Dendritic cell treated with granulocyte-macrophage colony-stimulating factor and Interleukin-4, amounts not matched to agents 40 ng/mL and 50 ng/mL, for 4 days (primary cell): Measurements from ENCODE around the gene SH3PXD2B.
A peak's percentile ranks its signal among the peaks of the same experiment; 100 is the strongest.

Experiments
- H3K27ac Mint-ChIP-seq: one replicate; pipeline ENCODE4 v1.8.0; 2022; ENCODE audit warnings: mild to moderate bottlenecking, mixed read lengths
- H3K27me3 Mint-ChIP-seq: one replicate; pipeline ENCODE4 v1.8.0; 2022; ENCODE audit warnings: mild to moderate bottlenecking, mixed read lengths
- H3K36me3 Mint-ChIP-seq: one replicate; pipeline ENCODE4 v1.8.0; 2022; ENCODE audit warnings: low read depth, mixed read lengths
- H3K4me1 Mint-ChIP-seq: one replicate; pipeline ENCODE4 v1.8.0; 2022; ENCODE audit warnings: low read depth, mixed read lengths
- H3K4me3 Mint-ChIP-seq: one replicate; pipeline ENCODE4 v1.8.0; 2022; ENCODE audit warnings: mild to moderate bottlenecking, moderate library complexity, mixed read lengths
- H3K9me3 Mint-ChIP-seq: one replicate; pipeline ENCODE4 v1.8.0; 2022; ENCODE audit warnings: mixed read lengths
- intact Hi-C: fragments of 100-400 bp; cut with micrococcal nuclease; formaldehyde crosslinking; loops from one replicate; pipeline ENCODE4 v1.15.0; 2022

SH3PXD2B gene

DNA sequence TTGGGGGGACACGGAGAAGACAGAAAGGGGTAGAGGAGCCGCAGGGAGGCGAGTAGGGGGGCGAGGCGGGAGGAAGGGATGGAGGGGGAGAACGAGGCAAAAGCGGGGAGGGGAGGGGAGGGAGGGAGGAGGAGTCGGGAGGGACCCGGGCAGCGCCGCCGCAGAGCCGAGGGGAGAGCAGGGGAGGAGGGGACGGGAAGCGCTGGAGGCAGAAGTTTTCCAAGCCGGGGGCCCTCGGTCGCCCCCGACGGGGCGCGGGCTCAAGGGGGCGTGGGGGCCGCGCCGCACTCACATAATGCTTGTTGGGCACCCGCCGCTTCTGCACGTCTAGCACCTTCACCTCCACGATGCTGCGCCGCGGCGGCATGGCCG, 353 bp downstream of the SH3PXD2B start:
- H3K9me3 Mint-ChIP-seq: no peaks in the 10 kb centered on the region
- H3K27me3 Mint-ChIP-seq: peaks cover 71% of the 10 kb centered on the region
- intact Hi-C loops: loop anchor here (5.0 to 10.0 kb wide), 2 partner anchors 42 to 491 kb away; no protein-coding TSS in a partner anchor

GRCh38 chr5:172453206-172453985, 929 bp downstream of the SH3PXD2B start:
- no peaks in the 10 kb centered on the region for H3K9me3 Mint-ChIP-seq
- H3K36me3 Mint-ChIP-seq: peaks cover 7% of the 10 kb centered on the region
- peak overlapping the region; percentile 80 for H3K4me3 Mint-ChIP-seq
- peaks cover 54% of the 10 kb centered on the region for H3K4me1 Mint-ChIP-seq
- peak overlapping the region; percentile 70 for H3K27ac Mint-ChIP-seq
- peaks cover 75% of the 10 kb centered on the region for H3K27me3 Mint-ChIP-seq
- intact Hi-C loops: loop anchor here (5.0 to 10.0 kb wide), 2 partner anchors 41 to 491 kb away; no protein-coding TSS in a partner anchor

More for the DNA sequence above, 353 bp downstream of the SH3PXD2B start:
- Mint-ChIP-seq H3K36me3 (peaks cover 7% of the 10 kb centered on the region), H3K4me1 (peaks cover 58% of the 10 kb centered on the region), H3K27ac (peak overlapping the region; percentile 70), H3K4me3 (peak overlapping the region; percentile 80)

- peaks cover 7% of the 10 kb centered on the region for H3K36me3 Mint-ChIP-seq
- peak overlapping the region; percentile 70 for H3K27ac Mint-ChIP-seq
- no peaks in the 10 kb centered on the region for H3K9me3 Mint-ChIP-seq
- intact Hi-C loops: loop anchor here (5.0 to 10.0 kb wide), 2 partner anchors 40 to 492 kb away; no protein-coding TSS in a partner anchor
- peaks cover 76% of the 10 kb centered on the region for H3K27me3 Mint-ChIP-seq
- H3K4me1 Mint-ChIP-seq: peaks cover 48% of the 10 kb centered on the region
- peak overlapping the region; percentile 80 for H3K4me3 Mint-ChIP-seq
These were observed 1.7 kb downstream of the SH3PXD2B start for GRCh38 chr5:172452398-172453205.

- Mint-ChIP-seq H3K27ac (no peak overlapping the region), H3K4me1 (peaks cover 50% of the 10 kb centered on the region), H3K9me3 (no peaks in the 10 kb centered on the region), H3K4me3 (no peak overlapping the region), H3K27me3 (peaks cover 73% of the 10 kb centered on the region), H3K36me3 (peaks cover 7% of the 10 kb centered on the region)
- intact Hi-C loops: loop anchor here (5.0 to 10.0 kb wide), 2 partner anchors 39 to 493 kb away; no protein-coding TSS in a partner anchor
These were observed 2.5 kb downstream of the SH3PXD2B start for GRCh38 chr5:172451771-172452197.

GRCh38 chr5:172450861-172451695, 3.2 kb downstream of the SH3PXD2B start:
- Mint-ChIP-seq H3K4me1 (peaks cover 52% of the 10 kb centered on the region), H3K27me3 (peaks cover 75% of the 10 kb centered on the region), H3K4me3 (no peak overlapping the region), H3K27ac (peak overlapping the region; percentile 17), H3K36me3 (peaks cover 7% of the 10 kb centered on the region), H3K9me3 (no peaks in the 10 kb centered on the region)
- intact Hi-C loops: loop anchor here (5.0 to 10.0 kb wide), 2 partner anchors 39 to 494 kb away; no protein-coding TSS in a partner anchor

DNA sequence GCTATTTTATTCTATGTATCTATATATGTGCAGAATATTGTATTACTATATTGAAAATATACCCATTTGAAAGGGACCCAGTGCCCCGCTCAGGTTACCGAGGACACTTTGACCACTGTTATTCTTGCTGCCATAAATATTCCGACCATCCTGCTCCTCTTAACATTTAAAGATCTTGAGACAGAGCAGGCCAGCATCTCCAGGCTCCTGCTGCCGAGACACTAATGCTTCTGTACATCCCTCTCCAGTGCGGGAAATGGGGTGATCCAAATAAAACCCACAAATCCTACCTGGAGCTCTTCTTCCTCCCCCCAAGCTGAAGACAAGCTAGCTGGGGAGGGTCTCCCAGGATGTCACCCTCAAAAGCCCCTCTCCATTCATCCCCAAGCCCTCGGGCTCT, 3.9 kb downstream of the SH3PXD2B start:
- Mint-ChIP-seq H3K4me1 (peaks cover 47% of the 10 kb centered on the region), H3K4me3 (no peak overlapping the region), H3K9me3 (no peaks in the 10 kb centered on the region), H3K27ac (peak overlapping the region; percentile 17), H3K27me3 (peaks cover 75% of the 10 kb centered on the region), H3K36me3 (peaks cover 7% of the 10 kb centered on the region)
- intact Hi-C loops: loop anchor here (5.0 to 10.0 kb wide), 2 partner anchors 38 to 494 kb away; no protein-coding TSS in a partner anchor

DNA sequence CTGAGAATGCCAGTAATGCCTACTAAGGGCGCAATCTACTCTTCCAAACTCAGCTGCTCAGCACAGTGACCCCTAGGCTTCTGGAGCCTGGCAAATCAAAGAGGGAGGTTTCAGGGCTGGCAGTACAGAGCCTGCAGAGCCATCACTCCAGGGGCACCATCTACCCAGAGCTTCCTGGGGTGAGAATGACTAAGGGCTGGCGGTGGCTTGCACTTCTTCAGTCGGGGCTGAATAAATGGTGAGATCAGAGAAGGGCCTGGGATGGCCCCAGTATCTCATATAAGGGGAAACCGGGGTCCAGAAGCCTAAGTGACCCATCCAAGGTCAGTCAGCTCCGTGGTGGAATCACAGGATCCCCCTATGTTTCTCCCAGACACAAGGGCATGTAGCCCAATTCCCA, 5.3 kb downstream of the SH3PXD2B start:
- Mint-ChIP-seq H3K27me3 (peaks cover 79% of the 10 kb centered on the region), H3K27ac (no peak overlapping the region), H3K36me3 (peaks cover 7% of the 10 kb centered on the region), H3K4me1 (peaks cover 50% of the 10 kb centered on the region), H3K4me3 (no peak overlapping the region), H3K9me3 (no peaks in the 10 kb centered on the region)
- intact Hi-C loops: loop anchor here (10.0 kb wide), 2 partner anchors 54 to 124 kb away; no protein-coding TSS in a partner anchor

DNA sequence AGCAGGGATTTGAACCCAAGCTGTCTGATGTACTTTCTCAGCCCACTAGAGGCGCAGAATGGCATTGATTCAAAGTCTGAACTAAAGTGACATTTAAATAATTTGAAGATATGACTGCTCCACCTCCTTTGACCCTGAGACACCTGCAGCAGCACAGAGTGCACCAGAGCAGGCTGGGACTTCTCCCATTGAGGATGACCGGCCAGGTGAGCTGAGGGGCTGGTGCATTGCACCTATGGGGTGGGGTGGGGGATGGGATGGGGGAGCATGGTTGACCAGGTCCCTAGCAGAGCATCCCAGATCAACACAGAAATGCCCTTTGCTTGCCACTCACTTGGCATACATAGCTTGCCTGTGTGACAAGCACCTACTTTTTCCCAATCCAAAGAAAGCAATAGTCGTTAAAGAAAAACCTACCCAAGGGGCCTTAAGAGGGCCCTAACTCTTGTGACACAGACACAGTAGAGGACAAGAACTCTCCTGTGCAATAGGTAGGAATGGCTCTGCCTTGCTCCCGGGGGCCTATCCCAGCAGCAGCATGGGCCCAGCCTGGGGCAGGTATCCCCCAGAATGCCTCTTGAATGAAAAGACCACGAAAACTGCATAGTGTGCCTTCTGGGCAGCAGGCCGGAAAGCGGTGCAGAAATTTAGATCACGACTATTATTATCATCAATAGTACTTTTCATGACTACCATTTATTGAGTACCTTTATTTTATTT, 6.5 kb downstream of the SH3PXD2B start:
- Mint-ChIP-seq H3K4me1 (peaks cover 49% of the 10 kb centered on the region), H3K27ac (no peak overlapping the region), H3K4me3 (no peak overlapping the region), H3K9me3 (no peaks in the 10 kb centered on the region), H3K36me3 (no peaks in the 10 kb centered on the region), H3K27me3 (peaks cover 74% of the 10 kb centered on the region)
- intact Hi-C loops: loop anchor here (10.0 kb wide), 2 partner anchors 53 to 123 kb away; no protein-coding TSS in a partner anchor

DNA sequence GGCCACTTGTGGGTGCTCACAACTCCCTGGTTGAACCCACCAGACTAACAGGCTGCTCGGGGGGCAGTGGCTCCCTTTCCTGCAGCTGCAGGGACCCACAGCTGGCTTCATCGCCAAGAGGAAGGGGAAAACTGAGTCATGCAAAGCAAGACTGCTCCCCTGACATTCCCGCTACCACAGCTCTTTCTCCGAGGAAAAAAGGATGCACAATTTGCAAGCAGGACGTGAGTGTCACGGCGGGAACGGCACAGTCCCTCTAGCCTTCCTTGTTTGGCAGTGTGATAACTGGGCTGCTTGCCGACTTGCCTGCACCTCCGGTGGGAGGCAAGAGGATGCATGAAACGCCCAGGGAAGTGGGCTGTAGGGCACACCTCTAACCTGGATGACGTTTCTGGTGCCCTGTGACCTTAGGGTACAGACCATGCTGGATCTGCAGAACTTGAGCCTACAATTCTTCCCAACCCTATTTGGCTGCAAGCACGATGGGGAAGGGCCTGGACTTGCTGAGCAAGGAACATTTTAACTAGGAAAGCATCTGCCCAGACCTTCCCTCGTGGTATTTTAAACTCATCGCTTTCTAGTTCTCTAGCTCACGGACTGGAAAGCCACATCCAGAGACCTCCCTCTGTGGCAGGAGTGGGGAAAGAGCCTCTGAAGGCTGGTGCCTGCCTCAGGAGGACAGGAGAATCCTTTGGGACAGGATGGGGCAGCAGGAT, 7.8 kb downstream of the SH3PXD2B start:
- H3K9me3 Mint-ChIP-seq: no peaks in the 10 kb centered on the region
- no peak overlapping the region for H3K4me3 Mint-ChIP-seq
- H3K27me3 Mint-ChIP-seq: peaks cover 68% of the 10 kb centered on the region
- peaks cover 40% of the 10 kb centered on the region for H3K4me1 Mint-ChIP-seq
- H3K27ac Mint-ChIP-seq: no peak overlapping the region
- intact Hi-C loops: loop anchor here (10.0 kb wide), 2 partner anchors 52 to 122 kb away; no protein-coding TSS in a partner anchor
- no peaks in the 10 kb centered on the region for H3K36me3 Mint-ChIP-seq

GRCh38 chr5:172445866-172446265, 8.5 kb downstream of the SH3PXD2B start:
- intact Hi-C loops: loop anchor here (10.0 kb wide), 2 partner anchors 51 to 121 kb away; no protein-coding TSS in a partner anchor
- no peak overlapping the region for H3K27ac Mint-ChIP-seq
- no peaks in the 10 kb centered on the region for H3K36me3 Mint-ChIP-seq

DNA sequence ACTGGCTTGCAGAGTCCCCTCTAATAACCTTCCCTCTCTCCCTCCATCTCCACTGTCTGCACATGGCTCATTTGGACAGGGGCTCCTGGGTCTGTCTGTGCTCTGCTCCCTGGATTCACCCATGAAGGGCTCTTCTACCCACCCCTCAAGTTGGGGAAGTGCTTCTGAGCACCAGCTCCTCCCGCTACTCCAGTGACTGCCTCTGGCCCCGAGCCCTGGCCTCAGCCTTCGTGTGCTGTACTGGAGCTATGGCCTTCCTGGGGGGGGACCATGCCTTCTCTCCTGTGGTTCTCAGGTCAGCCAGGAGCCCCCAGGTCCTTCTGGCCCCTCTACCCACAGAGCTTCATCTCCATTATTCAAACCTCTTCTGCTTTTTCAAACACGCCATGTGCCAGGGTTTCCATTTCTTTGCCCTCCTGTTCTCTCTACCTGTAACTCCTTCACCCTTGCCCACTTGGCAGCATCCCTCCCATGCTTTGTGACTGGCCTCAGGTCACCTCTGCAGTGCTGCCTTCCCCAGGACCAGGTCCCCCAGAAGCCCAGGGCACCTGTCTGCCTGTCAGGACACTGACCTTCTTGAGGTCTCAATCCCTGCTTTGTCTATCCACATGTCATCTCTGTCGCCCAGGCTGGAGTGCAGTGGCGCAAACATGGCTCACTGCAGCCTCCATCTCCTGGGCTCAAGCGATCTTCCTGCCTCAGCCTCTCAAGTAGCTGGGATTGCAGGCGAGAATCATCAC, 9.5 kb downstream of the SH3PXD2B start:
- intact Hi-C loops: loop anchor here (10.0 kb wide), 2 partner anchors 50 to 120 kb away; no protein-coding TSS in a partner anchor
- Mint-ChIP-seq H3K4me3 (no peak overlapping the region), H3K4me1 (peaks cover 33% of the 10 kb centered on the region), H3K9me3 (no peaks in the 10 kb centered on the region), H3K27me3 (peaks cover 65% of the 10 kb centered on the region), H3K36me3 (no peaks in the 10 kb centered on the region), H3K27ac (peak overlapping the region; percentile 9)

More at GRCh38 chr5:172445866-172446265, 8.5 kb downstream of the SH3PXD2B start:
- peaks cover 66% of the 10 kb centered on the region for H3K27me3 Mint-ChIP-seq
- H3K9me3 Mint-ChIP-seq: no peaks in the 10 kb centered on the region
- H3K4me3 Mint-ChIP-seq: no peak overlapping the region
- H3K4me1 Mint-ChIP-seq: peaks cover 34% of the 10 kb centered on the region
